Neural crest cell (in vitro differentiated cells): Measurements from ENCODE around the gene C1QTNF3. TPM values are rescaled to one million over a fixed set of nuclear protein-coding genes. Genes with fewer than 3 reads are reported as not detected.
"Not testable (repeated sequence)": the region's sequence is repeated elsewhere in the genome, so short reads cannot be mapped to it uniquely, and the experiment has no call there.

Experiments
- DNase-seq: peaks from one replicate; pipeline ENCODE4 v3.0.0; 2021; ENCODE audit warnings: low read depth, mixed read lengths, low spot score
- H3K27ac Mint-ChIP-seq: one replicate; pipeline ENCODE4 v1.8.0; 2021; ENCODE audit warnings: mild to moderate bottlenecking, mixed read lengths; ENCODE audit not compliant: unreplicated experiment
- H3K27me3 Mint-ChIP-seq: 2 replicates; pipeline ENCODE4 v1.8.0; 2021; ENCODE audit warnings: low read depth, mild to moderate bottlenecking, mixed read lengths
- H3K36me3 Mint-ChIP-seq: 2 replicates; pipeline ENCODE4 v1.8.0; 2021; ENCODE audit warnings: low read depth, mild to moderate bottlenecking, mixed read lengths
- H3K4me1 Mint-ChIP-seq: 2 replicates; pipeline ENCODE4 v1.8.0; 2021; ENCODE audit warnings: mixed read lengths
- H3K4me3 Mint-ChIP-seq: one replicate; pipeline ENCODE4 v1.8.0; 2021; ENCODE audit warnings: mild to moderate bottlenecking, mixed read lengths
- H3K9me3 Mint-ChIP-seq: 2 replicates; pipeline ENCODE4 v1.8.0; 2021; ENCODE audit warnings: mixed read lengths
- total RNA-seq: library from RNA; stranded (reverse); gene quantifications from 2 replicates; pipeline ENCODE4 v1.2.1, GENCODE V29; 2021
- TF ChIP-seq, protein P1 (sequence below): fragments of 200-600 bp; sonication (generic); conservative IDR thresholded peaks from 2 replicates; pipeline ENCODE4 v1.5.0; 2021; ENCODE audit warnings: antibody characterized with exemption, mild to moderate bottlenecking

C1QTNF3 gene
- total RNA-seq, 1 donor from 2014 or later = 7.7 TPM

DNA sequence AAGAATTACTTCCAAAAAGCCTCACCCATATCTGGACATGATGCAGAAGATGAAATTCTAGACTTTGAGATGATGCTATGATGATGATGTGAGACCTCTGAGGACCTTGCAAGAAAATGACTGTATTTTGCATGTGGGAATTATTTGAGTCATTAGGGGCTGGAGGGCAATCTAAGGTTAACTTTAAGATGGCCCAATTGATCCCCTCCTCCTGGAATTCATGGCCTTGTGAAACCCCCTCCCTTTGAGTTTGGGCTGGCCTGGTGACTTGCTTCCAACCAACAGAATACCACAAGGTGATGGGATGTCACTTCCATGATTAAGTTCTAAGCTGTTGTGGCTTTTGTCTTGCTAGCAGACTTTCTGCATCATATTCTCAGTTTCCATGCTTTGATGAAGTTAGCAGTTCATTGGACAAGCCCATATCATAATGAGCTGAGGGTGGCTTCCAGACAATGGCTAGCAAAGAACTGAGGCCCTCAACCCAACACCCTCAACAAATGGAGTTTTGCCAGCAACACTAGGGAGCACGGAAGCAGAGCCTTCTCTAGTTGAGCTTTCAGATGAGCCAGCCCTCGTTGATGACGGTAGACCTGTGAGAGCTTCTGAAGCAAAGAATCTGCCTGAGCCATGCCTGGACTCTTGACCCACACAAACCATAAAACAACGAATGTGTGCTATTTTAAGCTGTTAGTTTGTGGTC lies 27.7 kb downstream of the C1QTNF3 start:
- Mint-ChIP-seq H3K9me3 (no peaks in the 10 kb centered on the region), H3K4me1 (peaks cover 4% of the 10 kb centered on the region), H3K4me3 (no peak overlapping the region), H3K27me3 (no peaks in the 10 kb centered on the region), H3K36me3 (peaks cover 4% of the 10 kb centered on the region), H3K27ac (no peak overlapping the region)
- DNase-seq = no peak
- TF ChIP-seq, protein P1, sequence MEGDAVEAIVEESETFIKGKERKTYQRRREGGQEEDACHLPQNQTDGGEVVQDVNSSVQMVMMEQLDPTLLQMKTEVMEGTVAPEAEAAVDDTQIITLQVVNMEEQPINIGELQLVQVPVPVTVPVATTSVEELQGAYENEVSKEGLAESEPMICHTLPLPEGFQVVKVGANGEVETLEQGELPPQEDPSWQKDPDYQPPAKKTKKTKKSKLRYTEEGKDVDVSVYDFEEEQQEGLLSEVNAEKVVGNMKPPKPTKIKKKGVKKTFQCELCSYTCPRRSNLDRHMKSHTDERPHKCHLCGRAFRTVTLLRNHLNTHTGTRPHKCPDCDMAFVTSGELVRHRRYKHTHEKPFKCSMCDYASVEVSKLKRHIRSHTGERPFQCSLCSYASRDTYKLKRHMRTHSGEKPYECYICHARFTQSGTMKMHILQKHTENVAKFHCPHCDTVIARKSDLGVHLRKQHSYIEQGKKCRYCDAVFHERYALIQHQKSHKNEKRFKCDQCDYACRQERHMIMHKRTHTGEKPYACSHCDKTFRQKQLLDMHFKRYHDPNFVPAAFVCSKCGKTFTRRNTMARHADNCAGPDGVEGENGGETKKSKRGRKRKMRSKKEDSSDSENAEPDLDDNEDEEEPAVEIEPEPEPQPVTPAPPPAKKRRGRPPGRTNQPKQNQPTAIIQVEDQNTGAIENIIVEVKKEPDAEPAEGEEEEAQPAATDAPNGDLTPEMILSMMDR = no peak

DNA sequence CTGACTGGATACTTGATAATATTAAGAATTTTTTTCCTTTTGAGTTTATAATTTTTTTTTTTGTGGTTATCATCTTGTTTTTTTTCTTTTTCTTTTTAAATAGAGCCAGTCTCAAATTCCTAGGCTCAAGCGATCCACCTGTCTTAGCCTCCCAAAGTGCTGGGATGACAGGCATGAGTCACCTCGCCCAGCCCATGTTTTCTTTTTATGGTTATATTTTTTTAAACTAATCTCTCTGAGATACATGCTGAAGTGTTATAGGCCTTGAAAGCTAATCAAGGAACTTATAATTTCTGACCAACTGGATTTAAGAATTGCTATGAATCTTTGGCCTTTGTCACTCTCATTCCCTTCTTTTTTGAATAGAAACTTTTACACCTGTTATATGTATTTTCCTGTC lies 28.4 kb downstream of the C1QTNF3 start:
- TF ChIP-seq, protein P1 = no peak
- no peak overlapping the region for H3K27ac Mint-ChIP-seq
- peaks cover 10% of the 10 kb centered on the region for H3K4me1 Mint-ChIP-seq

DNA sequence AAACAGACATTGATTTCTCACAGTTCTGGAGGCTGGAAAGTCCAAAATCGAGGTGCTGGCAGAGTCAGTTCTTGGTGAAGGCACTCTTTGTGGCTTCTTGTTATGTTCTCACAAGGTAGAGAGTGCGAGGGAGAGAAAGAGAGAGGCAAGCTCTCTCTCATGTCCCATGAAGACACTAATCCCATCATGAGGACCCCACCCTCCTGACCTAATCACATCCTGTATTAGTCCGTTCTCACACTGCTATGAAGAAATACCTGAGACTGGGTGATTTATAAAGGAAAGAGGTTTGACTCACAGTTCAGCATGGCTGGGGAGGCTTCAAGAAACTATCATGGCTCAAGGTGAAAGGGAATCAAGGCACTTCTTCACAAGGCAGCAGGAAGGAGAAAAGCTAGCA lies 29.5 kb downstream of the C1QTNF3 start:
- H3K4me3 Mint-ChIP-seq = no peak overlapping the region
- no peak overlapping the region for H3K27ac Mint-ChIP-seq
- no peaks in the 10 kb centered on the region for H3K36me3 Mint-ChIP-seq
- H3K4me1 Mint-ChIP-seq = peaks cover 21% of the 10 kb centered on the region
- no peak for DNase-seq
- no peaks in the 10 kb centered on the region for H3K9me3 Mint-ChIP-seq
- TF ChIP-seq, protein P1 = no peak
- H3K27me3 Mint-ChIP-seq = no peaks in the 10 kb centered on the region

More for the DNA sequence above, 28.4 kb downstream of the C1QTNF3 start:
- Mint-ChIP-seq H3K4me3 (no peak overlapping the region), H3K9me3 (no peaks in the 10 kb centered on the region), H3K36me3 (peaks cover 4% of the 10 kb centered on the region), H3K27me3 (no peaks in the 10 kb centered on the region)
- no peak for DNase-seq

DNA sequence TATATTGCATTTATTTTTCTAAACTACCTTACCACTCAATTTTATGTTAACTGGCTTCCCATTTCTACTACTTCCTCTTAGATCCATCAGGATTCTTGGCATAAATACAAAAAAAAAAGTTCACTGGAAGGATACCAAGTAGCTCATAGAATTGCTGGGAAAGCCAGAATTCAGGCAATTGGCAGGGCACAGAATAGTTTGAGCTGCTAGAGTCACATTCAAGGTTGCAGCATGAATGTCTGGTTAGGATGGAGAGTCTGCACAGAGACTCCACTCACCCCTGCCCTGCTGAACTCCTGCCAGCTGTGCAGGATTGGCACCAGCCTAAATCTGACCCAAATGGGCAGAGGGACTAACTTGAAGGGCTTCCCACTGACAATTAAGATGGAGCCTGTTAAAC lies 30.2 kb downstream of the C1QTNF3 start:
- H3K4me3 Mint-ChIP-seq = no peak overlapping the region
- no peak overlapping the region for H3K27ac Mint-ChIP-seq
- no peak for DNase-seq
- peaks cover 25% of the 10 kb centered on the region for H3K4me1 Mint-ChIP-seq
- TF ChIP-seq, protein P1 = no peak
- H3K36me3 Mint-ChIP-seq = no peaks in the 10 kb centered on the region
- no peaks in the 10 kb centered on the region for H3K27me3 Mint-ChIP-seq
- no peaks in the 10 kb centered on the region for H3K9me3 Mint-ChIP-seq

DNA sequence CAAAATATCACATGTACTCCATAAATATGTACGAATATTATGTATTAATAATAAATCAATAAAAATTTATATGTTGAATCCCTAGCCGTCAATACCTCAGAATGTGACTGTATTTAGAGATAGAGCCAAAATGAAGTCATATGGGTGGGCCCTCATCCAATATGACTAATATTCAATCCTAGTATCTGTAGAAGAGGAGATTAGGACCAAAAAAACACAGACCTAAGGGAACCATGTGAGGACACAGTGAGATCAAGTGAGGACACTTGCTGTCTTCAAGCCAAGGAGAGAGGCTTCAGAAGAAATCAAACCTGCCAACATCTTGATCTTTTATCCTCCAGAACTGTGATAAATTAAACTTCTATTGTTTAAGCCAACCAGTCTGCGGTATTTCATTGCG lies 31.5 kb downstream of the C1QTNF3 start:
- peaks cover 33% of the 10 kb centered on the region for H3K4me1 Mint-ChIP-seq
- no peak overlapping the region for H3K27ac Mint-ChIP-seq
- no peaks in the 10 kb centered on the region for H3K9me3 Mint-ChIP-seq
- TF ChIP-seq, protein P1 = no peak
- no peak for DNase-seq
- H3K27me3 Mint-ChIP-seq = no peaks in the 10 kb centered on the region
- H3K36me3 Mint-ChIP-seq = no peaks in the 10 kb centered on the region
- no peak overlapping the region for H3K4me3 Mint-ChIP-seq

DNA sequence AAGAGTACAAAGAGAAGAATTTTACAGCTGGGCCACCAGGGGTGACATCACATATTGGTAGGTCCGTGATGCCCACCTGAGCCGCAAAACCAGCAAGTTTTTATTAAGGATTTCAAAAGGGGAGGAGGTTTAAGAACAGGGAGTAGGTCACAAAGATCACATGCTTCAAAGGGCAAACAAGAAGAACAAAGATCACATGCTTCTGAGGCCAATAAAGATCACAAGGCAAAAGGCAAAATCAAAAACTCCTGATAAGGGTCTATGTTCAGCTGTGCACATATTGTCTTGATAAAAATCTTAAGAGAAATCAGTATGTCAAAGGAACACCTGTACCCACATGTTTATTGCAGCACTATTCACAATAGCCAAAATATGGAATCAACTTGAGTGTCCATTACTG lies 32.9 kb downstream of the C1QTNF3 start:
- not testable (repeated sequence) for DNase-seq, H3K36me3 Mint-ChIP-seq, H3K27ac Mint-ChIP-seq, H3K9me3 Mint-ChIP-seq, H3K27me3 Mint-ChIP-seq
- peak overlapping the region; percentile 89 for H3K4me3 Mint-ChIP-seq
- peaks cover 43% of the 10 kb centered on the region for H3K4me1 Mint-ChIP-seq
